HG03460 (cell line): Measurements from ENCODE around the gene TCF7L1.
"Not testable (repeated sequence)": the region's sequence is repeated elsewhere in the genome, so short reads cannot be mapped to it uniquely, and the experiment has no call there.

ENCODE experiments used
- ATAC-seq: cut with Tn5 transposase; IDR thresholded peaks from one replicate; pipeline ENCODE4 v1.9.1; 2021; ENCODE audit not compliant: unreplicated experiment

The TCF7L1 gene

GRCh38 chr2:85132834-85133637 is at the start of gene TCF7L1:
TSS of gene TCF7L1 (plus strand) at chr2:85133392. CDS start at chr2:85133685, 293 bp downstream.
- no peak for ATAC-seq

- ATAC-seq, result no peak
These were observed 47.6 kb upstream of the TCF7L1 start for GRCh38 chr2:85085563-85085962.

GRCh38 chr2:85087541-85087940 is 45.7 kb upstream of the TCF7L1 start:
- ATAC-seq, result no peak

- ATAC-seq, result no peak
These were observed 44.3 kb upstream of the TCF7L1 start for GRCh38 chr2:85088921-85089320.

- no peak for ATAC-seq
These were observed 43.6 kb upstream of the TCF7L1 start for GRCh38 chr2:85089585-85089984.

- no peak for ATAC-seq
These were observed 41.4 kb upstream of the TCF7L1 start for GRCh38 chr2:85091838-85092237.

- ATAC-seq, result no peak
These were observed 38.1 kb upstream of the TCF7L1 start for GRCh38 chr2:85095094-85095493.

GRCh38 chr2:85096616-85097015 is 36.6 kb upstream of the TCF7L1 start:
- ATAC-seq, result no peak

- no peak for ATAC-seq
These were observed 29.0 kb upstream of the TCF7L1 start for GRCh38 chr2:85104228-85104627.

- no peak for ATAC-seq
These were observed 26.6 kb upstream of the TCF7L1 start for GRCh38 chr2:85106489-85107180.

GRCh38 chr2:85110991-85111560 is 22.1 kb upstream of the TCF7L1 start:
- ATAC-seq, result no peak

- no peak for ATAC-seq
These were observed 21.3 kb upstream of the TCF7L1 start for GRCh38 chr2:85111819-85112281.

GRCh38 chr2:85112906-85113625 is 20.1 kb upstream of the TCF7L1 start:
- ATAC-seq, result no peak

- no peak for ATAC-seq
These were observed 18.4 kb upstream of the TCF7L1 start for GRCh38 chr2:85114586-85115330.

GRCh38 chr2:85116207-85116606 is 17.0 kb upstream of the TCF7L1 start:
- no peak for ATAC-seq

GRCh38 chr2:85119900-85120299 is 13.3 kb upstream of the TCF7L1 start:
- no peak for ATAC-seq

- no peak for ATAC-seq
These were observed 12.8 kb upstream of the TCF7L1 start for GRCh38 chr2:85120363-85120762.

- ATAC-seq, result not testable (repeated sequence)
These were observed 6.7 kb upstream of the TCF7L1 start for GRCh38 chr2:85126462-85126861.

GRCh38 chr2:85129861-85130260 is 3.3 kb upstream of the TCF7L1 start:
- no peak for ATAC-seq

- ATAC-seq, result no peak
These were observed 2.8 kb upstream of the TCF7L1 start for GRCh38 chr2:85130407-85130806.

- ATAC-seq, result no peak
These were observed 2.1 kb upstream of the TCF7L1 start for GRCh38 chr2:85131116-85131515.
